Astrocyte of the cerebellum (primary cell): ENCODE measurements around the gene TBC1D21.
"Not testable (repeated sequence)": the region's sequence is repeated elsewhere in the genome, so short reads cannot be mapped to it uniquely, and the experiment has no call there.

Source experiments
- DNase-seq: peaks from one replicate; pipeline ENCODE4 v3.0.0-alpha.2; 2011; ENCODE audit warnings: low read depth
- H3K4me3 ChIP-seq: 2 replicates; pipeline ENCODE4 v1.5.1; 2011; ENCODE audit warnings: mild to moderate bottlenecking, low read depth, low read length, moderate library complexity
- CTCF ChIP-seq: IDR thresholded peaks from 2 replicates; pipeline ENCODE4 v1.5.1; 2012; ENCODE audit warnings: low read length, low read depth, moderate library complexity, mild to moderate bottlenecking; ENCODE audit errors: missing control alignments
- in situ Hi-C: cut with HindIII; loops from 2 replicates; pipeline ENCODE4 v1.10.0; 2017; ENCODE audit warnings: low sequenced_read_pairs

Gene TBC1D21

GRCh38 chr15:73936588-73937290, 63.4 kb downstream of the TBC1D21 start:
- no peak for TF ChIP-seq CTCF
- no peak for DNase-seq
- in situ Hi-C loops, result no loop called here
- no peak overlapping the region for H3K4me3 ChIP-seq

GRCh38 chr15:73937296-73937695, 63.9 kb downstream of the TBC1D21 start:
- in situ Hi-C loops, result no loop called here
- DNase-seq, result no peak
- H3K4me3 ChIP-seq, result no peak overlapping the region
- no peak for TF ChIP-seq CTCF

- in situ Hi-C loops, result no loop called here
- H3K4me3 ChIP-seq, result no peak overlapping the region
- no peak for TF ChIP-seq CTCF
- no peak for DNase-seq
Observed at GRCh38 chr15:73937726-73938125, 64.4 kb downstream of the TBC1D21 start.

- in situ Hi-C loops, H3K4me3 ChIP-seq, DNase-seq: not testable (repeated sequence)
Observed at GRCh38 chr15:73938516-73938915, 65.2 kb downstream of the TBC1D21 start.
